SKM-1 treated with dmso at 0.1 percent for 144 hours (cell line): ENCODE results near the gene CHD1L.
A peak's percentile ranks its signal among the peaks of the same experiment; 100 is the strongest.
"Not testable (repeated sequence)": the region's sequence is repeated elsewhere in the genome, so short reads cannot be mapped to it uniquely, and the experiment has no call there.

Experiments
- DNase-seq: peaks from one replicate; lab custom pipeline; 2025; ENCODE audit not compliant: unreplicated experiment; lab: John Stamatoyannopoulos, UW

The CHD1L gene

GRCh38 chr1:147231032-147231431 is 11.5 kb upstream of the CHD1L start:
- not testable (repeated sequence) for DNase-seq

- not testable (repeated sequence) for DNase-seq
Measured at GRCh38 chr1:147233903-147234302, 8.6 kb upstream of the CHD1L start.

GRCh38 chr1:147235822-147236221 is 6.7 kb upstream of the CHD1L start:
- DNase-seq, result no peak

GRCh38 chr1:147236448-147236847 is 6.0 kb upstream of the CHD1L start:
- DNase-seq, result no peak

- DNase-seq, result no peak
Measured at GRCh38 chr1:147236959-147237791, 5.3 kb upstream of the CHD1L start.

- no peak for DNase-seq
Measured at GRCh38 chr1:147238053-147238902, 4.2 kb upstream of the CHD1L start.

- no peak for DNase-seq
Measured at GRCh38 chr1:147238925-147239820, 3.3 kb upstream of the CHD1L start.

GRCh38 chr1:147240131-147240721 is 2.3 kb upstream of the CHD1L start:
- not testable (repeated sequence) for DNase-seq

GRCh38 chr1:147241934-147242448 is 493 bp upstream of the CHD1L start:
- no peak for DNase-seq

GRCh38 chr1:147243228-147243685 is 773 bp downstream of the CHD1L start:
- DNase-seq, result no peak

- no peak for DNase-seq
Measured at GRCh38 chr1:147243841-147244240, 1.4 kb downstream of the CHD1L start.

- no peak for DNase-seq
Measured at GRCh38 chr1:147245129-147245528, 2.6 kb downstream of the CHD1L start.

GRCh38 chr1:147245586-147246021 is 3.1 kb downstream of the CHD1L start:
- peak; percentile 24 for DNase-seq

- DNase-seq, result no peak
Measured at GRCh38 chr1:147246044-147246690, 3.7 kb downstream of the CHD1L start.

GRCh38 chr1:147246910-147247655 is 4.6 kb downstream of the CHD1L start:
- peak; percentile 59 for DNase-seq

GRCh38 chr1:147247656-147248238 is 5.3 kb downstream of the CHD1L start:
- no peak for DNase-seq

GRCh38 chr1:147252540-147252939 is 10.1 kb downstream of the CHD1L start:
- no peak for DNase-seq

GRCh38 chr1:147260956-147261355 is 18.5 kb downstream of the CHD1L start:
- no peak for DNase-seq
